ENCODE results near the gene PEX14.

Gene PEX14

DNA sequence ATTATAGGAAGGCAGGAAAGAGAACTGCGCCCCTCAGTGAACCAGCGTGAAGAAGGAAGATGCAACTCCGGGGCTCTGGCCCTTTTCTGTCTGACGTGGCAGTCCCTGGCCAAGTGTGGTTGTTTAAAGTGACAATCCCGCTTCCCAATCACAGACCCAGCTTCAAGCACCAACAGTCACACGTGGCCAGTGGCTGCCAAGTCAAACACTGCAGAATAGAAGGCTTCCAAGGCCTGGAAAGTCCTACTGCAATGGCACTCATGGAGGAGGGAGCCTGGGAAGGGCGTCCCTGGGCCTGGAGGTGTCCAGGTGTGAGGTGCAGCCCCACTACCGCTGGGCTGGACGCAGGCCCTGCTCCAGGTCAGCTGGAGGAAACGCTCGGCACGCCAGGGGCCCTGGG, 177.9 kb downstream of the PEX14 start:
- no peak for DNase-seq

GRCh38 chr1:10653370-10654125, 178.8 kb downstream of the PEX14 start:
- DNase-seq: no peak

- DNase-seq: no peak
These were observed 180.3 kb downstream of the PEX14 start for GRCh38 chr1:10655002-10655401.

DNA sequence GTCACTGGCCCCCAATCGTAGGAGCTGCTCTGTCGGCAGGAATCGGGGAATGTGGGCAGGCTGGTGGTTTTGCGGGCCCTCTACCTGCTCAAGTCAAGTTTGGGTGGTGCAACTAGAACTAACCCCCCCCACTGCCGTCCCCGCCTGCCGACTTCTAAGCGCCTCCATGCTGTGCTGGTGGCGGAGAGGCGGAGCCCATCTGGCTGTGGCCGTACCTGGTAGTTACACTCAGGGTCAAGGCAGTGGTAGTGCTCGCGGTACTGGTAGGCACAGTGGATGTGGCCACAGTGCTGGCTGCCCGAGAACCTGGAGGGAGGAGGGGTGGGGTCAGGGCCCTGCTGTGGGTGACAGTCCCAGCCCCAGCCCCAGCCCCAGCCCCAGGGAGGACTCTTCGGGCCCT, 181.7 kb downstream of the PEX14 start:
- DNase-seq: no peak

- DNase-seq: peak in 1 of 2 experiments; percentile 52
These were observed 182.5 kb downstream of the PEX14 start for GRCh38 chr1:10657088-10657847.

DNA sequence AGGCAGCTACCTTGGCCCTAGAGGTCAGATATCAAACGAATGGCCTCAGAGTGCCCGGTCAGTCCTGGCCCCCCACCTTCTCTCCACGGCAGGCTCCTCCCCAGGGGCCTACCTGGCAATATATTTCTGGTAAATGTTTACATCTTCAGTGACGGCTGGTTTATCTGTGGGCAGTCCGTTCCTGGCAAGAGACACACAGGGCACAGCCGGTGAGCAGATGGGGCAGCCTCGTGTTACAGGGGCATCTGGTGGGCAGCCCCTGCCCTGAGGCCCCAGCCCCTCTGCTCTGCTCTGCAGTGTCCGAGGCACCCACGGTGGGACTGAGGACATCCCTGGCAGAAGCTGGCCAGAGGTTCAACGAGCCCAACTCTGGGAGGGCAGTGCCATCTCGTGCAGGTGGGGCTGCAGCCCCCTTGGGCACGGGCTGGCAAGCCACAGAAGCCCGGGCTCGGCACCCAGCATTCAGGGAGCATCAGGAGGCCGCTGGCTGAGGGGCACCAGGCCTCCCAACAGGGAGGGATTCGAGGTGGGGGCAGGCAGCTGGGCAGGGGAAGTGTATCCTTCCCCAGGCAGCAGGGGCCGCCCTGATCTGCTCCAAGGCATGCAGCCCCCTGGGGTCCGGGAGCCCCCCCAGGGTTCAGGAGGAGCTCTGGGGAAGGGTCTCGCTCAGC, 183.8 kb downstream of the PEX14 start:
- DNase-seq: peak; percentile 28 to 71

DNA sequence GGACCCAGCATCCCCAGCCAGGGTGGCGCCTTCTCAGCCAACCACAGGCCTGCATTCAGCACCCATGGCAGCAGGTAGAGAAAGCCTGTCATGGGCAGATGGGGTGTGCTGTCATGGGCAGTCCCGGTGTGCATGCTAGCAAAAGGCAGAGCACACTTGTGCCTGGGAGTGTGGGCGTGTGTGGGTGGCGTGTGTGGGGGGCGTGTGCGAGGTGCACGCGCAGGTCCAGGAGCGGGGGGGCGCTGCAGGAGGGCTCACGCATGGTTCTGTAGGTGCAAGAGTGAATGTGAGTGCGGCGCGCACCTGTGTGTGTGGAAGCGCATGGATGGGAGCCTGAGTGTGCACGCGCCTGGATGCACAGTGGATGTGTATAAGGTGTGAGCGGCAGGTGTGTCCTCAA, 184.5 kb downstream of the PEX14 start:
- peak in 1 of 2 experiments; percentile 21 for DNase-seq

GRCh38 chr1:10659646-10660540, 185.1 kb downstream of the PEX14 start:
- DNase-seq: no peak

GRCh38 chr1:10661453-10661852, 186.7 kb downstream of the PEX14 start:
- no peak for DNase-seq

GRCh38 chr1:10662090-10662688, 187.4 kb downstream of the PEX14 start:
- no peak for DNase-seq

- DNase-seq: peak in 1 of 2 experiments; percentile 53
These were observed 188.3 kb downstream of the PEX14 start for GRCh38 chr1:10662824-10663677.

- peak in 1 of 2 experiments; percentile 61 for DNase-seq
These were observed 188.9 kb downstream of the PEX14 start for GRCh38 chr1:10663678-10664035.

GRCh38 chr1:10664251-10664650, 189.5 kb downstream of the PEX14 start:
- DNase-seq: no peak

GRCh38 chr1:10665226-10665625, 190.5 kb downstream of the PEX14 start:
- DNase-seq: no peak

GRCh38 chr1:10665930-10666850, 191.4 kb downstream of the PEX14 start:
- DNase-seq: no peak

- peak in 1 of 2 experiments; percentile 32 for DNase-seq
These were observed 193.4 kb downstream of the PEX14 start for GRCh38 chr1:10667861-10668761.

GRCh38 chr1:10669570-10669969, 194.8 kb downstream of the PEX14 start:
- no peak for DNase-seq

GRCh38 chr1:10670190-10670589, 195.4 kb downstream of the PEX14 start:
- no peak for DNase-seq

- DNase-seq: no peak
These were observed 196.3 kb downstream of the PEX14 start for GRCh38 chr1:10671090-10671489.
